ENCODE data around the gene TMEM181.
A peak's percentile ranks its signal among the peaks of the same experiment; 100 is the strongest.
"Not testable (repeated sequence)": the region's sequence is repeated elsewhere in the genome, so short reads cannot be mapped to it uniquely, and the experiment has no call there.

Gene TMEM181

DNA sequence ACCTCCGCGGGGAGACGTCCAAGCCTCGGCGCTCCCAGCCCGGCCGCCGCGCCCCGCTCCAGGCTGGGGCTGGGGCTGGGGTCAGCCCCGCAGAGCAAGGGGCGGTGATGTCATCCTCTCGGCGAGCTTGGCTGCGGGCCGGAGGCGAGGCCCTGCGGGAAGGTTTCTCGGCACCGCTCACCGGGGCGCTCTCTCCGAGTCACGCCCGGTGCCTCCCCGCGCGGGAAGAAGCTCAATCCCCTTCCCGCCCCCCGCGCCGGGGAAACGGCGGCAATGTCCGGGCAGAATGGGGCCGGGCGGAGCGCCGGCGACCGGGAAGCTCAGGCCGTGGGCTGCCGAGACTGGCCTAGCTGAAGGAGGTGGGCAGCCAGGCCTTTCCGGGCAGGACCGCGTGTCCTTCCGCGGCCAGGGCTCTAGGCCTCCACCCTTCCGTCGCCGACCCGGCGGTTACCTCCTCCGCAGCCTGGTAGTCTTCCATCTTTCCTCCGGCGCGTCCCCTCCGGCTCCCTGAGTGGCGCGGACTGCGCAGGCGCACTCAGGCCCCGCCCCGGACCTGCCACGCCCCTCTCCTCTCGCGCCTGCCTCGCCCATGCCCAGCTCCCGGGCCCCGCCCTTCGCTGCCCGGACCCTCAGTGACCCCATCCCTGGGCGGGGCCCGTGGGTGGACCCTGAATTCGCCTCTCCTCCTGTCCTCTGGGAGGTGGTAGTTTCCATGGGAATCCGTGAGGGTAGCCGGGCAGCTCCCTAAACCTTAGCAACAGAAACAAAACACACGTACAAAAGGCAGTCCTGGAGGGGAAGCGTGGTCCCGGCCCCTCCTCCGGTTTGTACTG, 84.6 kb downstream of the TMEM181 start, which contains the start of gene DYNLT1:
Gene DYNLT1 (minus strand): TSS at position 513 of the 833 bp plus-strand sequence. CDS start 35 bp downstream, at position 478.
- peak; percentile 83 for DNase-seq

DNA sequence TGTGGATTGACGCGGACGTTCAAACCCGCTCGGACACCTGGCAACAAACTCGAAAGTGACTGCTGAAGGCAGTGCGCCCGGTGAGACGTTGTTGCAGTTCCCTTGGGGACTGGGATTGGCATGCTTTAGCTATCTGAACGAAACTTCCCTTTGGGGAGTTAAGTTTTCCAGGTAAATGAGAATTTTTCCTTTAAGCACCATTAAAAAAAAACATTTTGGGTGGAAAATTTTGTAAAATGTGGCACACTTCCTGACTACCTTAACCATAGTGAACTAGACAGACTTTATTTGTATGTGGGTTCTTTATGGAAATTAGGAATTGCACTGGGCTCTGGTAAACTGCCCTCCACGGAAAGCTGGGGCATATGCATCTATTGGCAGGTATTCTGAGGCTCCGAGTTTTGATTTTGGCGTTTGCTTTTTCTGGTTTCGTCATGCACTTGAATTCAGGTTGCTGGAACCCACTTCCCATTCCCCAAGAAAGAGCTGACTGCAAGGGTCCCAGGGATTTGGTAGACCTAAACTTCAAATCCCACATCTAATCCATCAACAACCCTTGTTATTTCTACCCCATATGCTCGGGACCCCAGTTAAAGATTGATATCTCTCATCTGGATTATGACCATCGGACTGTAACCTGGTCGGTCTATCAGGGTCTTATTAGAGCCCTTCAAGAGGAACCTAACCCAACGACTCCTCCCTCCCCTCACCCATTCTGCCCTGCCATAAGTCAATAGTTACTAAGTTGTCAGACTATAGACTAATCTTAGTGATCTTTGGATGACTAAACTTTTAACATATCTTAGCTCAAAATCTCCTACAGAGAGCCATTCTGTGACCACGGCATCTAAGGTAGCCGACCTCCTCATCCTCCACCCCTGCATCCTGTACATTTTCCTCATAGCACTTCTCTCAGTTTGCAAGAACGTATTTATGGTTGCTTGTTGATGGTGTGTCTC, 85.5 kb downstream of the TMEM181 start:
- DNase-seq, result no peak

DNA sequence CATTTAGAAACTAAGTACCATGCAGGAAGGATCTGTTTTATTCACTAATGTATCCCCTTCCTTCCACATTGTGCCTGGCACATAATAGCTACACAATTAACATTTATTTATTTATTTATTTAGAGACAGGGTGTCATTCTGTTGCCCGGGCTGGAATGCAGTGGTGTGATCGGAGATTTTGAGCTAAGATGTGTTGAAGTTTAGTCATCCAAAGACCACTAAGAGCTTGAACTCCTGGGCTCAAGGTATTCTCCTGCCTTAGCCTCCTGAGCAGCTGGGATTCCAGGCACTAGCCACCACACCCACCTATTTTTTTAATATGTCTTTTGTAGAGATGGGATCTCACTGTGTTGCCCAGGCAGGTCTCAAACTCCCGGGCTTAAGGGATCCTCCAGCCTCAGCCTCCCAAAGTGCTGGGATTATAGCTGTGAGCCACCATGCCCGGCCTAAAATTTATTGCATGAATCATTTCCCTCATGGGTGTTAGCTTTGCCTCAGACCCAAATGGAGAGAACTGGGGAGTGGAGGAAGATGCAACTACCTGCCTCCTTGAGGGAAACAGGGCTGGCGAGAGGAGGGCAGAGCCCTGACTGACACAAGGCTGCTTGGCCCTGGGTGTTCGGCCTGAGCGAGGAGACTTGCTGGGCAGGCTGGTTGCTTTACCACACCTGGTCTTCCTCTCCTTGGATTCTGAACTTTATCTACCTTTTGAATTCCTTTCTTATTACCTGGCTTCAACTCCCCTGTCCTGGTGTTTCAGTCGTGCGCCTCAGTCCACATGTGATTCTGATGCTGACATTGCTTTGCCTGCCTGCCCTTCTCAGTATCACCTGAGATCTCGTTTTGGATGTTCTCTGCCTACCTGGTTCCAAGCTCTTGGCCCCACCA, 86.4 kb downstream of the TMEM181 start:
- DNase-seq, result no peak

DNA sequence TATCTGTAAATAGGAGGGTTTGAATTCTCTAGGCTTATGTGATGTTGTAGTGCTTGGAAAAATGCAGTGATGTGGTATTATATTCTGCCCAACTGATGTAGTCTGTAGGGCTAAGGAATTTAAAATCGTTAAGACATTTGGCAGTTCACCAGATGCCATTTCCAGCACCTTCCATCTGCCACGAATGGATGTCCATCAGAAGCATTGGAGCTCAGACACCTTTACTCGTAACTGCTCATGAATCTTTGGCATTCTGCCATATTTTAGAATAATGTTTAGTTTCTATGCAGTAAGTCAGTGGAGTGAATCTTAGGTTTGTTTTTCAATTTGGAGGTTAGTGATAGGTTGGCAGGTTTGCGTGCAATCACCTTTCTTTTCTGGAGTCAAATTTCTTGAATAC, 87.6 kb downstream of the TMEM181 start:
- no peak for DNase-seq

DNA sequence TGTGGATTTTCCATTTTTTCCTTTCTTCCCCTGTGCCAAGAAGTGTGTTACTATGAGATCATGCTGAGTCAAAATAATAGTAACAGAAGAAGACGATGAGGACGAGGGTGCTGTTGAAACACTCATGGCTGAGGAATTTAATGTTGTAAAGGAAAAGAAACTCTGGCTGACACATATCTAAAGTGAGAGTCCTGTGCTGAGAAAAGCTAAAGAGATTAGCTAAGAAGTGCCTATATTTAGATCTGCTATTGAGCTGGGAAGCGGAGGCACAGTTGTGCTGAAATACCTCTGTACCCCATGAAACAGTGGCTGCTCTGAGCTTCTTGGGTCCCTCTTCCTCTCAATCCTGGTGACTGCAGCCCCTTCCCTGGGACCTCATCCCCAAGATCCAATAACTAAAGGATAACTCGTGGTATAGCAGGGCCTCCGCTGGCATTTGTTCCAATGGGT, 88.8 kb downstream of the TMEM181 start:
- no peak for DNase-seq

DNA sequence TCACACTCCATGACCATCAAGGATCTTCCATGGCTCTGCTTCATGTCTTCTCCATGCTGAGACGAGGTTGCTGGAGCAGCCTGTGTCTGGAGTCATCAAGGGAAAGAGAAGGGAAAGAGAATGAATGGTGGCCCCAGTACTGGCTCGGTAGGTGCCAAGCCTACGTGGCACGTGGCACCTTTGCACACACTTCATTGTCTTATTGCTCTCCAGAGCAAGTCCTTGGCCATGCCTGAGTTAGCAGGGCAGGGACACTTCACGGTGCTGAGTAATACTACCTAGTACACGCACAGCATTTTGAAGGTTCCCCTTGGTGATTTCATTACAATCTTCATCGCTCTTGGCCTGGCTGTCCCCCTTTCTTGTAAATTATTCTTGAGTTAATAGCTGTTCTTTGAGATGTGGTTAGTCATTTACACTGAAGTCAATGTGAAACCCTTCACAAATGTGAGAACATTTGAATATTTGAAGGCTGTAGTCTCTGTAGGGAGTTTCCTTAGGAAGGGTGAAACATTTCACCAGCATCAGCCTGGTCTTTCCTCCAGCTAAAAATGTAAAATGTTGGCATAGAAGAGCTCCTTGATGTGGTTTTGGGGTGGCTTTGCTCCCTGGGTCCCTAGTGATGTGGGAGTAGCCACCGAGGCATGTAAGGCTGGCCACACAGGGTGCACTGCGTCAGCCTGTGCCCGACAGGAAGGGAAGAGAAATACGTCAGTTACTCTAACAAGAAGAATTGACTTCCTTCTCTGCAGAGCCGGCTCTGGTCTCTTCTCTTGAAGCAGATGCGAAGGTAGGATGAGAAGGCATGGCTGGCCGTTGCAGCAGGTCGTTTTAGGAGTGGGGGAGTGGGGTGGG, 89.6 kb downstream of the TMEM181 start, which contains the start of gene SYTL3:
Gene SYTL3 (plus strand): TSS at position 766 of the 855 bp plus-strand sequence. CDS start 13,215 bp downstream, outside the sequence.
- peak; percentile 79 for DNase-seq

DNA sequence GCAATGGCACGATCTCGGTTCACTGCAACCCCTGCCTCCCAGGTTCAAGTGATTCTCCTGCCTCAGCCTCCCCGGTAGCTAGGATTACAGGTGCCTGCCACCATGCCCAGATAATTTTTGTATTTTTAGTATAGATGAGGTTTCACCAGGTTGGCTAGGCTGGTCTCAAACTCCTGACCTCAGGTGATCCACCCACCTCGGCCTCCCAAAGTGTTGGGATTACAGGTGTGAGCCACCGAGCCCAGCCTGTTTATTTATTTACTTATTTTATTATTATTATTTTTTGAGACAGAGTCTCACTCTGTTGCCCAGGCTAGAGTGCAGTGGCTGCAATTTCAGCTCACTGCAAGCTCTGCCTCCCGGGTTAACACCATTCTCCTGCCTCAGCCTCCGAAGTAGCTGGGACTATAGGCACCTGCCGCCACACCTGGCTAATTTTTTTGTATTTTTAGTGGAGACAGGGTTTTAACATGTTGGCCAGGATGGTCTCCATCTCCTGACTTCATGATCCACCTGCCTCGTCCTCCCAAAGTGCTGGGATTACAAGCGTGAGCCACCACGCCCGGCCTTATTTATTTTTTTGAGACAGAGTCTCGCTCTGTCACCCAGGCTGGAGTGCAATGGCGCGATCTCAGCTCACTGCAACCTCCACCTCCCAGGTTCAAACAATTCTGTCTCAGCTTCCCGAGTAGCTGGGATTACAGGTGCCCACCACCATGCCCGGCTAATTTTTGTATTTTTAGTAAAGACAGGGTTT, 92.3 kb downstream of the TMEM181 start:
- not testable (repeated sequence) for DNase-seq

DNA sequence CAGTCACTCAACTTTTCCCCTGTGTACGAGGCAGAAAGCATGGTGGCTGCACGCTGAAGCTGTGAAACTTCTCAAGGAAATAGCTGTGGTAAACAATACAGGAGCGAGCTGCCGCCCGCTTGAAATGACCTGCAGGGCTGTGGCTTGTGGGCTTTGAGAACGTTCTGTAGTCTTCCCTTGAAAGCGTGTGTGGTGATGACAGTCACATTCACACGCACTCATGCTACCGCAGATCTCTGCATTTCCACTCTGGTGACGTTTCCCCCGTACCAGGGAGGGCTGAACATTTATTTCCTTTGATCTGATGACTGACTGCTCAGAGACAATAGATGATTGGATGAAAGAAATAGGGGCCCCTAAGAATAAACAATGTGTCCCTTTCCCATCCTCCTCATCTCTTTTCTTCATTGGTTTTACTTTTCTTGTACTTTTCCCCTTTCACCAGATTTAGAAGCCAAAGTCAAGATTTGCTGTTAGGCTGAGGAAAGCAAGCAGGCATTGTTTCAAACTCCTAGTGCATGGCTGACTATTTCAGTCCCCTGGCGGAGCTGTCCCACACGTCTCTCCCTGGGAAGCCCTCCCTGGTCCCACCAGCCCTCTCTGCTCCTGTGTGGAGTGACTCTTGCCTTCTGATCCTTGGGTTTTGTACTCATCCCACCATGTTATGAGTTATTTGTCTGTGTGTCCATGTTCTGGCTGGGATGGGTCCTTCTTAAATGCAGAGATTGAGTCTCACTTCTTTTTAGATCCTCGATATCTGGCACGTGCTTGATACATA, 93.9 kb downstream of the TMEM181 start:
- DNase-seq, result peak; percentile 84

DNA sequence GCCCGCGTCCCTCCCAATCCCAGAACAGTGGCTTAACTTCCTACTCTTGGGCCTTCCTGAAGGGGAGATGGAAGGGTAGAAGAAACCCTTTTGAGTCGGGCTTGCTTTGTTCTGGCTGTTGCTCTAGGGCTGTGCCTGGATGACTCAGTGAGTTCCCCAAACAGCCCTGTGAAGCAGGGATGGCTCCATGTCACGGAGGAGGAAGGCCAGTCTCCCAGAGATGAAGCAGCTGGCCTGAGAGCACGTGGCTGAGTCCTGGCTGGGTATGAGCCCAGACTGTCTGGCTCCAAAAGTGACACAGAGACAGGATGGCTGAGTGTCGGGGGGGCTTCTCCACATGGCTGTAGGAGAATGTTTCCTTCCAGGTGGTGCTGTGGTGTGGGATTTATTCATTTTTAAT, 94.6 kb downstream of the TMEM181 start:
- no peak for DNase-seq

DNA sequence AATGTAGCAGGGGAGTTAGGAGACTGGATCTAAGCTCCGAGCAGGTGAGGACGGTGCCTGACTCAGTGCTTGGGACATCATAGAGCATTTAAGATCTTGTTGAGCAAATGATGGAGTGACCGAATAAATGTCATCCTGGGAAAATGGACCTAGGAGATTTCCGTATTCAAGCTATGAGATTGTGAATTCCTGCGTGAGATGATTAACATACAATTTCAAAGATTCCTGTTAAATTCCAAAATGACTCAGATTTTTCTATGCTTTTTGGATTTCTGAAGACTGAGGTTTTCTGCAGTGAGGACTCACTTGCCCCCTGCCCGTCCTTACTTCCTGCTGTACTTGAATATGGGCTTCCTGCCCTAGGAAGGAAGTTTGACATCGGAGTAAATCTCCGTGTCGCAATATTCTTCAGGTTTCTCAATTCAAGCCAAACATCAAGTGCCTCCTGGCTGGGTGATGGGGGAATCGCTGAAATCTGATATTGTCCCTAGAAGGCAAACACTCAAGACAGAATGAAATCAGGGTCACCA, 95.1 kb downstream of the TMEM181 start:
- DNase-seq, result no peak

DNA sequence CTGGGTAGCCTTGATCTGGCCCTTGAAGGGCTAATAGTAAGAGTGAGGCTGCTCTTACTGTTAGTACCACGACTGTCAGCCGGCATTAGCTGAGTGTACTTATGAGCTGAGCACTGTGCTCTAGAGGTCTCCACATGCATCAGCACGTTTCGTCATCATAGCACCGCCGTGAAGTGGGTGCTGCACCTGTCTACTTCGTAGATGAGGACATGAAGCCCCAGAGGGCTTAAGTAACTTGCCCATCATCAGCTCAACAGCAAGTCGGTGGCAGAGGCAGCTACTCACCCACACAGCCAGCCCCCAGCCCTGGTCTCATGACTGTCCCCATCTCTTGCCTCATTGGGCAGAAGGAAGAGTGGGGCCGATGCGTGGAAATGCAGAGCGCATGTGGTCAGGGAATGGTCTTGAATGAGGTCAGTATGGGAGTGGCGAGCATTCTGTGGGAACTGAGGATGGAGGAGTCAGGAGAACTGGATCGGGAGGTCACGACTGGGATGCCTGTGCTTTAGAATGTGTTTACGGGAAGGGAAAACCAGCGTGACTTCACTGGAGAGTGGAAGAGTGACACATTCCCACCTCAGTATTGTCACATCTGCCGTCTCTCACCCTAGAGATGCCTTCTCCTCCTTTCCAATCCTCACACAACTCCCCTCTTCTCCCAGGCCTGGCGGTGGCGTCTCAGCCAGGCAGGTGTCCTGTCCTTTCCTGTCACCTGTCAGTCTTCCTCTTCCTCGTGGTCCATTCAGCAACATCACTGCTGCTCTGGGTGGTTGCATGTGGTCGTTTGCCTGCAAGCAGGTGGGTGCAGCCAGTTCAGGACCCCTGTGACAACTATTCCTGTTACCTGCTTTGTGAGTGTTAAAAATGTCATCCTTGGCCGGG, 95.9 kb downstream of the TMEM181 start:
- DNase-seq, result no peak

DNA sequence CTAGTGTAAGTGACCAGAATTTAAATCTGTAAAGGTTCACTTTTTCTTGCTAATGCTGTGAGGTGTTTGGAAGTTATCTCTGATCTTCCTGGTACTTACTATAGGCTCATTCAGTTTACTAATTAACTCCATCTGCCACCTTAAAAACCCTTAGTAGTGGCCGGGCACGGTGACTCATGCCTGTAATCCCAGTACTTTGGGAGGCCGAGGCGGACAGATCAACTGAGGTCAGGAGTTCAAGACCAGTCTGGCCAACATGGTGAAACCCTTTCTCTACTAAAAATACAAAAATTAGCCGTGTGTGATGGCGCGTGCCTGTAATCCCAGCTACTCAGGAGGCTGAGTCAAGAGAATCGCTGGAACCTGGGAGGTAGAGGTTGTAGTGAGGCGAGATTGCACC, 97.1 kb downstream of the TMEM181 start:
- DNase-seq, result not testable (repeated sequence)

DNA sequence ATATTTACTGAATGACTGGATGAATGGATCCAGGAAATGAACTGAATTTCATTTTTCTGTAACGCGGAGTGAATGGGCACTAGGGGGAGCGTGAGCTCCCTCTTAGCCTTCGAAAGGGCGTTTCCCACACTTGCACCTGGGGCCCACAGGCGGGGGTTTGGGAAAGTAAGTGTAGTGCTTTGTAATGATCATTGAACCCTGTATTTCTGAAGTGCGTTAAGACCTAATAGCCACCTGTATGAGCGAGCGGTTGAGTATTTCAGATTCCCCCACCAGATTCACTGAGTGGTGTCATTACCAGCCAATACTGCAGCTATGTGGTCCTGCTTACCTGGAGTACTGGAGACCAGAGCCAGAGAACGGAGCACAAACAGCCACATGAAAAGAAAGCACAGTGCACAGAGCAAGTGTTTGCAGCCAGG, 100.5 kb downstream of the TMEM181 start:
- DNase-seq, result peak; percentile 48

DNA sequence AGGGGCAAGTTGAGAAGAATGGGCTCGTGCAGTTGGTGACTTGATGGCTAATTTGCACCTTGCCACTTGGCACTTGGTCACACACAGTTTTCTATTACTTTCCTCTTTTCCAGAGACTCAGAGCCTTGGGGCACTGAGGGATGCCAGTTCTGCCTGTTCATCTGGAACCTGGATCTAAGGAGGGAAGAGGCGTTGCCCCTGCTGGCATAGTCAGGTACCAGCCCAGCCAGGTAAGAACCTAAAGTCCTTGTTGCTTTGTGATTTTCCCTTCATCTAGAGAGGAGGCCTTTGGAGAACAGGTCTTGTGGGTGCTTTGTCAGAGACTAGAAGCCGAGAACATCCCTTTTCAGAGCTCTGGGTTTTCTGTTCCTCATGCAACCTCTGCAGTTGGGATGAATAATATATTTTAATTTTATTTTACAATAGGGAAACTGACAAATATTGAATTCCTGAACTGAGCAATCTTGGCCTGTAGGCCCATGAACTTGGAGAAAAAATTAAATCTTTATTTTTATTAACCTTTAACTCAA, 101.3 kb downstream of the TMEM181 start:
- DNase-seq, result no peak

DNA sequence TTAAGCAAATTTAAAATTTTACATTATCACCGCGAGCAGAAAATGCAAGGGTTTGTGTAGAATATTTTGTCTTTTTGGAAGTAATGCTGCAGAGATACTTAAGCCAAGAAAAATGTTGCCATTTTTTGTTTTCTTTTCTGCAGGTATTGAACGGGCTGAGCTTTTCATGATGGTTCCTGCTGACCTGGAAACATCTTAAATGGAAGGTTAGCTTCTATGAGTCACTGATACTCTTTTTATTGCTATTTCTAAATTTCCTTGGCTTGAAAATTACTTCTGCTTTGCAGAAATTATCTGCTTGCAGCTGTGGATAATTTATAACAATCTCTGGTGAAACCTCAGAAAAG, 102.7 kb downstream of the TMEM181 start:
- no peak for DNase-seq

DNA sequence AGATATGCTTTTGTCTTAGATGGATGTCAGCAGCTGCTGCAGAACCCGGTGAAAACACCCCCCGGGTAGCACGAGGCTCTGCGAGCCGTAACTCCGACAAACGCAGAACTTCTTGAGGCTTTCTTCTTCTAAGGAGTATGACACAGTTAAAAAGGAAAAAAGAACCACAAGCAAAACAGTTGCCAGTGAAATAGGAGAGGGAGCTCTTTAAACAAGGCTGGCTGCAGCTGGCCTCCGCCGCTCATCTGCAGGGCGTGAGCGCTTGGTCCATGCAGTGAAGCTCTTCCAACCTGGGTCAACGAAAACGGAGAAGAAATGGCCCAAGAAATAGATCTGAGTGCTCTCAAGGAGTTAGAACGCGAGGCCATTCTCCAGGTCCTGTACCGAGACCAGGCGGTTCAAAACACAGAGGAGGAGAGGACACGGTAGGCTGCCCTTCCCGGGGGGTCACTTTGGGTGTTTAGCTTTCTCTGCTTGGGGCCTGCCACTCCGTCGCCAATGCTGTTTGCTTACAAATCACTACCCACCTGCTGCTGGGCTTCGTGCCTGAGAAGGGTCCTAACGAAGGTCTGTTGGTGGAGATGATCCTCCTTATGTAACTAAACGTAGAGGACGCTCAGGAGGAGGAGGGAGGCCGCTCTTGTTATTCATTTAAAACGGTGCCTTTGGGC, 103.2 kb downstream of the TMEM181 start:
- no peak for DNase-seq

DNA sequence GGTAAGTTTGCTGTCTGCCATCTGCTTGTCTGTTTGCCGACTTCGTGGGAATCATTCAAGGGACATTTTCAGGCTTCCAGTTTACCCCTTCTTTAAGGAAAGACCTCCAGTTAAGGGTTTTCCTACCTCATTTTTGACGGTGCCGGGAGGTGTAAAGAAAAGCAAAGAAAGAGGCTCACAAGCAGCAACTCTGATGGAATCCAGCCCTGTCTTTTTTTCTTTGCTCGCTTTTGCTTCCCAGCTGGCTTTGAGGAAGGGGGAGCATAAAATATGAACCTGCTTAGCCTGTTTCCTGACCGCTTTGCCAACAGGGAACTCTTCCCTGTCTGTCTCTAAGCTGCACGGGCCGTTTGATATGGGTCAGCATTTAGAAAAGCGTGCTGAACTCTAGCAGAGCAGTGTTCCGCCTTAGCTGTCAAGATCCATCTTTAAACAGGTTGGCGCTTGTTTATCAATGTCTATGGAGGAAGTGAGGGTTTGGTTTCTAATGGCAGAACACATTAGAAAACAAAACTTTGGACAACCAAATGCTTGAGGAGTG, 103.8 kb downstream of the TMEM181 start:
- DNase-seq, result no peak
